Glutamatergic neuron (in vitro differentiated cells): ENCODE results near the gene CD96. TPM values are rescaled to one million over a fixed set of nuclear protein-coding genes. Genes with fewer than 3 reads are reported as not detected.
"Not testable (repeated sequence)": the region's sequence is repeated elsewhere in the genome, so short reads cannot be mapped to it uniquely, and the experiment has no call there.

ENCODE experiments used
- DNase-seq: peaks from one replicate; pipeline ENCODE4 v3.0.0; 2022
- H3K27ac Mint-ChIP-seq: one replicate; pipeline ENCODE4 v1.8.0; 2020; ENCODE audit warnings: mild to moderate bottlenecking, mixed read lengths, inconsistent platforms; ENCODE audit not compliant: unreplicated experiment
- H3K27me3 Mint-ChIP-seq: one replicate; pipeline ENCODE4 v1.8.0; 2020; ENCODE audit warnings: mild to moderate bottlenecking, moderate library complexity, mixed read lengths, inconsistent platforms; ENCODE audit not compliant: unreplicated experiment
- H3K36me3 Mint-ChIP-seq: one replicate; pipeline ENCODE4 v1.8.0; 2020; ENCODE audit warnings: mild to moderate bottlenecking, mixed read lengths, inconsistent platforms; ENCODE audit not compliant: unreplicated experiment
- H3K4me1 Mint-ChIP-seq: one replicate; pipeline ENCODE4 v1.8.0; 2020; ENCODE audit warnings: mild to moderate bottlenecking, low read depth, mixed read lengths, inconsistent platforms; ENCODE audit not compliant: unreplicated experiment
- H3K4me3 Mint-ChIP-seq: one replicate; pipeline ENCODE4 v1.8.0; 2020; ENCODE audit warnings: mild to moderate bottlenecking, mixed read lengths, inconsistent platforms; ENCODE audit not compliant: unreplicated experiment
- H3K9me3 Mint-ChIP-seq: one replicate; pipeline ENCODE4 v1.8.0; 2020; ENCODE audit warnings: mild to moderate bottlenecking, moderate library complexity, mixed read lengths, inconsistent platforms; ENCODE audit not compliant: unreplicated experiment
- total RNA-seq: library from RNA; stranded (reverse); fragmentation: NEBNext Ultra II Directional; extraction: Animal tissue kit (Norgen Biotek cat#: 25700); gene quantifications from one replicate; pipeline ENCODE4 v1.2.1, GENCODE V29; 2021; ENCODE audit not compliant: unreplicated experiment
- TF ChIP-seq, protein P1 (sequence below): fragments of 200-600 bp; sonication (generic); IDR thresholded peaks from one replicate; pipeline ENCODE4 v1.5.0; 2021; ENCODE audit not compliant: partially characterized antibody, unreplicated experiment

Gene CD96
- total RNA-seq, 1 donor from 2014 or later, result not detected

DNA sequence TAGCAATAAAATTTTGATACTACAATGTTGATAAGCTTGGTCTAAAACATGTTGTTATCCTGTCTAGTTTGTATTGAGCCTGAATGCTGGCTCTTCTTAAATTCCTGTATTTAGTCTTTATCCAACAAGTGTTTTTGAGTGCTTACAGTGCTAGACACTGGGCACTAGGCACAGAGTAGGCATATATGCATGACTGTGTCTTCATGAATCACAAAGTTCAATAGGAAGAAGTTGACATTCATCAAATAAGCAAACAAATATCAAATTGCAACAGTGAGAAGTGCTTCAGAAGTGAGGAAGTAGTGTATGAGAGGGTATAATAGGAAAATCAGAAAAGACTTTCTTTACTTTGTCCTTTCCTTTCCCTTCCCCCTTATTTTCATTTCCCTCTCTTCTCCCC, 6.8 kb downstream of the CD96 start:
- no peak overlapping the region for H3K27ac Mint-ChIP-seq
- no peak for DNase-seq
- H3K9me3 Mint-ChIP-seq, result no peaks in the 10 kb centered on the region
- no peaks in the 10 kb centered on the region for H3K27me3 Mint-ChIP-seq
- TF ChIP-seq, protein P1, sequence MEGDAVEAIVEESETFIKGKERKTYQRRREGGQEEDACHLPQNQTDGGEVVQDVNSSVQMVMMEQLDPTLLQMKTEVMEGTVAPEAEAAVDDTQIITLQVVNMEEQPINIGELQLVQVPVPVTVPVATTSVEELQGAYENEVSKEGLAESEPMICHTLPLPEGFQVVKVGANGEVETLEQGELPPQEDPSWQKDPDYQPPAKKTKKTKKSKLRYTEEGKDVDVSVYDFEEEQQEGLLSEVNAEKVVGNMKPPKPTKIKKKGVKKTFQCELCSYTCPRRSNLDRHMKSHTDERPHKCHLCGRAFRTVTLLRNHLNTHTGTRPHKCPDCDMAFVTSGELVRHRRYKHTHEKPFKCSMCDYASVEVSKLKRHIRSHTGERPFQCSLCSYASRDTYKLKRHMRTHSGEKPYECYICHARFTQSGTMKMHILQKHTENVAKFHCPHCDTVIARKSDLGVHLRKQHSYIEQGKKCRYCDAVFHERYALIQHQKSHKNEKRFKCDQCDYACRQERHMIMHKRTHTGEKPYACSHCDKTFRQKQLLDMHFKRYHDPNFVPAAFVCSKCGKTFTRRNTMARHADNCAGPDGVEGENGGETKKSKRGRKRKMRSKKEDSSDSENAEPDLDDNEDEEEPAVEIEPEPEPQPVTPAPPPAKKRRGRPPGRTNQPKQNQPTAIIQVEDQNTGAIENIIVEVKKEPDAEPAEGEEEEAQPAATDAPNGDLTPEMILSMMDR, result no peak
- H3K36me3 Mint-ChIP-seq, result no peaks in the 10 kb centered on the region
- H3K4me3 Mint-ChIP-seq, result no peak overlapping the region
- peaks cover 2% of the 10 kb centered on the region for H3K4me1 Mint-ChIP-seq

DNA sequence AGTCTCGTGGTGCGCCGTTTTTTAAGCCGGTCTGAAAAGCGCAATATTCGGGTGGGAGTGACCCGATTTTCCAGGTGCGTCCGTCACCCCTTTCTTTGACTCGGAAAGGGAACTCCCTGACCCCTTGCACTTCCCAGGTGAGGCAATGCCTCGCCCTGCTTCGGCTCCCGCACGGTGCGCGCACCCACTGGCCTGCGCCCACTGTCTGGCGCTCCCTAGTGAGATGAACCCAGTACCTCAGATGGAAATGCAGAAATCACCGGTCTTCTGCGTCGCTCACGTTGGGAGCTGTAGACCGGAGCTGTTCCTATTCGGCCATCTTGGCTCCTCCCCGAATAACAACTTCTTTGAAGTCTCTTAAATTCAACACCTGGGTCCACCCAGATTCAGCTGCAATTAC, 19.9 kb downstream of the CD96 start:
- H3K36me3 Mint-ChIP-seq, DNase-seq, H3K27ac Mint-ChIP-seq, H3K27me3 Mint-ChIP-seq, H3K4me1 Mint-ChIP-seq, H3K9me3 Mint-ChIP-seq, H3K4me3 Mint-ChIP-seq: not testable (repeated sequence)

DNA sequence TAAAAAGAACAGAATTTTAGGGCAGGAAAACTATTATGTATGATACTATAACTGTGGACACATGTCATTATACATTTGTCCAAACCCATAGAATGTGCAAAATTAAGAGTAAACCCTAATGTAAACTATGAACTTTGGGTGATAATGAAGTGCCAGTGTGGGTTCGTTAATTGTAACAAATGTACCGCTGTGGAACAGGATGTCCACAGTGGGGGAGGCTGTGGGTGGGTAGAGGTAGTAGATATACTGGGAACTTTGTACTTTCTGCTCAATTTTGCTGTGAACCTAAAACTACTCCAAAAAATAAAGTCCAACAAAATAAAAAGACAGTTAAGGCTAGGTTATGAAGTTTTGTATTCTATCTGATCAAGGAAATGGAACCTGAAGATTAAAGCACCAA, 24.8 kb downstream of the CD96 start:
- Mint-ChIP-seq H3K9me3 (no peaks in the 10 kb centered on the region), H3K27me3 (no peaks in the 10 kb centered on the region), H3K4me3 (no peak overlapping the region), H3K27ac (no peak overlapping the region), H3K36me3 (no peaks in the 10 kb centered on the region), H3K4me1 (no peaks in the 10 kb centered on the region)
- no peak for DNase-seq
- TF ChIP-seq, protein P1, result no peak

- no peaks in the 10 kb centered on the region for H3K9me3 Mint-ChIP-seq
These were observed 26.4 kb downstream of the CD96 start for GRCh38 chr3:111568355-111568754.

GRCh38 chr3:111568911-111569310, 26.9 kb downstream of the CD96 start:
- H3K4me3 Mint-ChIP-seq, result no peak overlapping the region
- H3K4me1 Mint-ChIP-seq, result peaks cover 2% of the 10 kb centered on the region
- no peak for DNase-seq
- TF ChIP-seq, protein P1, result no peak
- no peak overlapping the region for H3K27ac Mint-ChIP-seq
- no peaks in the 10 kb centered on the region for H3K36me3 Mint-ChIP-seq
- H3K27me3 Mint-ChIP-seq, result peaks cover 2% of the 10 kb centered on the region
- H3K9me3 Mint-ChIP-seq, result peaks cover 2% of the 10 kb centered on the region

More at GRCh38 chr3:111568355-111568754, 26.4 kb downstream of the CD96 start:
- TF ChIP-seq, protein P1, result no peak
- no peak for DNase-seq
- Mint-ChIP-seq H3K27me3 (no peaks in the 10 kb centered on the region), H3K4me3 (no peak overlapping the region), H3K27ac (no peak overlapping the region), H3K4me1 (no peaks in the 10 kb centered on the region), H3K36me3 (no peaks in the 10 kb centered on the region)

DNA sequence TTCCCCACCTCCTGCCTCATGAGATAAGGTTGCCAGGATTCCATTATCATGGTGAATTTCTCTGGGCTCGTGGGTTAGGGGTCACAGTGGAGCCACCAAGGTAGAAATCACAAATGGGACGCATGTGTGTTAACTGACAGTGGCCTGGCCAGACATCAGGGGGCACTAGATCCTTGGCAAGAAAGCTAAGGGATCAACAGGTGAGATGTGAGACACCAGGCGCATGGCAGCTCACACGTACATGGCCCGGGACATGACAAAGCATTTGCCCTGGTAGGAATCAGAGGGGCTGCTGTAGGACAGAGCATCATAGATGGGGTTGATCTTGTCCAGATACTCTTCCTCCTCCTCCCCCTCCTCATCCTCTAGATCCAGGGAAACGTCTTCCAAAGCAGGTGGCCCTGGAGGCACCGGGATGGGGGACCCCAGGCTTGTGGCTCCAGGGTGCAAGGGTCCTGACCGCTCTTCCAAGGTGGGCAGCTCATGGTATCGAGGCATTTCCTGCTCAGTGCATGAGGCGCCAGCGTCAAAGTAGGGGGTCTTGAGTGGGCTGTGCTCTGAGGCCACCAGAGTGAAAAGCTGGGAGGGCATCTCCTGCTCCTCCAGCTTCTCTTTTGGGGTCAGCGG, 28.5 kb downstream of the CD96 start:
- peaks cover 3% of the 10 kb centered on the region for H3K27me3 Mint-ChIP-seq
- no peak overlapping the region for H3K27ac Mint-ChIP-seq
- no peak overlapping the region for H3K4me3 Mint-ChIP-seq
- peaks cover 2% of the 10 kb centered on the region for H3K9me3 Mint-ChIP-seq
- TF ChIP-seq, protein P1, result no peak
- H3K36me3 Mint-ChIP-seq, result no peaks in the 10 kb centered on the region
- H3K4me1 Mint-ChIP-seq, result peaks cover 3% of the 10 kb centered on the region
- DNase-seq, result no peak
